ENCODE measurements around the gene GMPS.

DNA sequence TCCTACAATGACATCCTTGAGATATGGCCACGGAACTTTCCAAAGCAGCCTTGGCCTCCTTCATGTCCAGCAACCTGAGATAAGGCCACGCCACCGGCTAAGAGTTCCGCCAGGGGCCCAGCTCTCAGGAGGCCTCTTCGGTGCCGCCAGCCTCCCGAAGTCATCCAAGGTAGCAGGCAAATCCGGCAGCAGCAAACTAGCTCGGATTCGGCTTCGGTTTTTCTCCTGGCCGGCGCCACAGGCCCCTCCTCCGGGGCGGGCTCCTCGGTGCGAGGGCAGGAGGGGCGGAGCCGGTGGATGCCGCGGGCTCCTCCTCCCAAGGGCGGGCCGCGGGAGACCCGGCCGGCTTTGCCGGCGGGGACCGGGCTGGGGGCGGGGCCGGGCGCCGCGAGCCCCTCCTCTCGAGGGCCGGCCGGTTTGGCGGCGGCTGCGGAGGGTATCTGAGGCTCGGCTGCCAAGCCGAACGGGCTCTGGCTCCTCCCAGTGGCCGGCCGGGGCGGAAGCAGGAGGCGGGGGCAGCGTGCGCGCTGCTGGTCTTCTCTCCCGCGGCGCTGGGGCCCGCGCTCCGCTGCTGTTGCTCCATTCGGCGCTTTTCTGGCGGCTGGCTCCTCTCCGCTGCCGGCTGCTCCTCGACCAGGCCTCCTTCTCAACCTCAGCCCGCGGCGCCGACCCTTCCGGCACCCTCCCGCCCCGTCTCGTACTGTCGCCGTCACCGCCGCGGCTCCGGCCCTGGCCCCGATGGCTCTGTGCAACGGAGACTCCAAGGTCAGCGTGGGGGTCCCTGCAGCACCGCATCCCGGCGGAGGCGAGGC is at the start of gene GMPS:
- peak; percentile 69 to 71 for TF ChIP-seq POLR2A (IDR thresholded peaks at IDR 0.05)
- TF ChIP-seq CTCF (IDR thresholded peaks at IDR 0.05): peak in 3 of 4 experiments; percentile 51 to 85 (median 61)
- no peak for TF ChIP-seq EP300 (IDR thresholded peaks at IDR 0.05)

All from gastroesophageal sphincter (tissue), 3 donors.